ENCODE measurements around the gene CBFB.
A peak's percentile ranks its signal among the peaks of the same experiment; 100 is the strongest.

GRCh38 chr16:67013823-67014633 lies 14.9 kb upstream of the CBFB start:
- TF ChIP-seq CTCF (IDR thresholded peaks at IDR 0.05) (peak in 1 of 2 donors; percentile 21), POLR2A (IDR thresholded peaks at IDR 0.05) (no peak), EP300 (IDR thresholded peaks at IDR 0.05) (no peak)

All from suprapubic skin (tissue), 3 donors.